Heart left ventricle (tissue), 16 donors: ENCODE measurements around the gene FOXN1. TPM values are rescaled to one million over a fixed set of nuclear protein-coding genes. Genes with fewer than 3 reads are reported as not detected.

Experiments used
- ATAC-seq, 4 donors: fragments of 200-7000 bp; cut with Tn5 transposase; one replicate each; pipeline ENCODE4 v1.9.1; 2020 to 2022; ENCODE audit warnings: moderate library complexity in 4 of 4, mild to moderate bottlenecking in 3 of 4, moderate number of reproducible peaks in 1 of 4
- DNase-seq, 5 donors: peaks; one replicate each; pipeline ENCODE4 v3.0.0-alpha.2; 2020
- H3K27ac ChIP-seq, 12 donors: fragments of 200-600 bp; sonication (generic) in 4 of 12; one replicate each; pipeline versions ENCODE4 v1.5.0 to v1.8.0; 2016 to 2022; ENCODE audit warnings: mild to moderate bottlenecking in 2 of 12
- H3K27me3 ChIP-seq, 9 donors: fragments of 200-600 bp; sonication (generic) in 2 of 9; one replicate each; pipeline versions ENCODE4 v1.5.1 to v1.8.0; 2016 to 2022; ENCODE audit warnings: mild to moderate bottlenecking in 3 of 9
- H3K36me3 ChIP-seq, 9 donors: fragments of 200-600 bp; sonication (generic) in 2 of 9; one replicate each; pipeline versions ENCODE4 v1.5.0 to v1.8.0; 2018 to 2022; ENCODE audit warnings: mild to moderate bottlenecking in 2 of 9
- H3K4me1 ChIP-seq, 12 donors: fragments of 200-600 bp; sonication (generic) in 4 of 12; one replicate each; pipeline versions ENCODE4 v1.5.0 to v1.8.0; 2016 to 2022; ENCODE audit warnings: mild to moderate bottlenecking in 3 of 12
- H3K4me3 ChIP-seq, 12 donors: fragments of 200-600 bp; sonication (generic) in 4 of 12; one replicate each; pipeline versions ENCODE4 v1.5.0 to v1.8.0; 2017 to 2022; ENCODE audit warnings: mild to moderate bottlenecking in 9 of 12, moderate library complexity in 4 of 12
- H3K9me3 ChIP-seq, 12 donors: fragments of 200-600 bp; sonication (generic) in 4 of 12; one replicate each; pipeline versions ENCODE4 v1.5.0 to v1.8.0; 2016 to 2022; ENCODE audit warnings: mild to moderate bottlenecking in 1 of 12
- POLR2A ChIP-seq, 2 donors: fragments of 450-650 bp; IDR thresholded peaks; one replicate each; pipeline ENCODE4 v1.6.1; 2017; ENCODE audit warnings: antibody characterized with exemption in 2 of 2, mild to moderate bottlenecking in 2 of 2, moderate library complexity in 2 of 2
- WGBS, 4 donors: extraction: QIAGEN DNeasy Blood & Tissue Kit in 2 of 4; methylation state at CpG; one replicate each; pipeline versions ENCODE4 v1.1.5 to v1.1.7; 2013 to 2018; 5-methylcytosine and 5-hydroxymethylcytosine counted together
- intact Hi-C, 10 donors: fragments of 100-400 bp; cut with DNase I; formaldehyde crosslinking; loops; one replicate each; pipeline versions ENCODE4 v1.11.1 to v1.14.2; 2022
- polyA plus RNA-seq, 2 donors: library from polyadenylated mRNA; stranded (reverse); fragments of 200-250 nt; gene quantifications; one replicate each; pipeline ENCODE4 v1.2.3, GENCODE V29; 2013
- total RNA-seq, 9 donors: library from RNA; depleted of rRNA in 2 of 9; stranded (reverse); fragments of >200 nt in 2 of 9; fragmentation: NEBNext Ultra II Directional in 3 of 9; extraction: Animal tissue kit (Norgen Biotek cat#: 25700) in 3 of 9; gene quantifications; one replicate each; pipeline versions ENCODE4 v1.1.0 to v1.2.4, GENCODE V29; 2016 to 2023
- TF ChIP-seq, protein P1 (sequence below), 12 donors: fragments of 200-600 bp; sonication (generic) in 4 of 12; IDR thresholded peaks; one replicate each; pipeline versions ENCODE4 v1.5.0 to v1.8.0; 2018 to 2022; ENCODE audit warnings: antibody characterized with exemption in 12 of 12, mild to moderate bottlenecking in 5 of 12
- donor health status: ischemic (EF 13 %, LVEDD 7.1; RV severe dilation, severe dysfunction).
- donor health status: healthy with polysubstance abuse.
- donor health status: DM: no; HTN: yes; CAD: no.
- donor health status: DM: no; HTN: no; CAD: no.
- donor health status: ischemic (EF 25% LVEDD 6.9; RV normal size, moderate dysfunction).
- donor health status: ischemic (EF 25% LVEDD 5.7; RV mildly dilated, moderate dysfunction).
- donor health status: healthy.
- donor health status: DM: yes; HTN: yes; CAD: no.
- donor health status: ischemic (EF 35%, LVEDD 5.7; RV mildly dilated, moderate dysfunction).
- donor health status: nonischemic (EF 11% LVEDD 7.7; RV severe dilation, severe dysfunction).
- donor health status: DM: yes; HTN: yes; CAD: no.
- donor health status: PGD.
- donor health status: ischemic (EF 29% LVEDD 5.4; RV normal size, mild dysfunction).
- donor health status: nonischemic (EF 23%, LVEDD 6.1; RV moderate dilation, normal function).

The FOXN1 gene
- total and polyA plus RNA-seq, 11 donors: not detected

DNA sequence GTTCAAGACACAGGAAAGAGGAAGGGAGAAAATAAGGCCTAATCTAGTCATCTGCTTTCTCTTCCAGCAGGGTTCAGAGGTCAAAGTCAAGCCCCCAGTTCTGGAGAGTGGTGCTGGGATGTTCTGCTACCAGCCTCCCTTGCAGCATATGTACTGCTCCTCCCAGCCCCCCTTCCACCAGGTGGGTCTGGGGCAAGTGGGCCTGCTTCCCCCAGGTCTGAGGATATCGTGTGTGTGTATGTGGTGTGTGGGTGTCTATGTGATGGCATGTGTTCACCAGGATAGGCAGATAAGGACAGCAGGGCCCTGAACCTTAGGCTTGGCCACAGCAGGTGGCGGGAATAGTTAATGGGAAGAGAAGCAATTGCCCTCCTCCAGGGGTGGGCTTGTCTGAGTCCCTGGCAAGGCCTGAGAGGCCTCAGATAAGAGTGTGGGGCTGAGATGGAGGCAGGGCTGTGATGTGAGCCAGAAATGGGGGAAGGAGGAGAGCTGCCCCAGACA lies 21.1 kb downstream of the FOXN1 start:
- WGBS, 4 donors: 91 to 100% (median 94%) methylated on average over 2 of the region's 2 CpGs
- Histone ChIP-seq H3K4me3 (no peak overlapping the region), H3K27me3 (peaks cover 0 to 6% (median 0%) of the 10 kb centered on the region in 9 donors), H3K4me1 (no peaks in the 10 kb centered on the region), H3K27ac (no peak overlapping the region), H3K9me3 (no peaks in the 10 kb centered on the region), H3K36me3 (no peaks in the 10 kb centered on the region)
- no peak for TF ChIP-seq POLR2A (IDR thresholded peaks at IDR 0.05)
- TF ChIP-seq, protein P1, sequence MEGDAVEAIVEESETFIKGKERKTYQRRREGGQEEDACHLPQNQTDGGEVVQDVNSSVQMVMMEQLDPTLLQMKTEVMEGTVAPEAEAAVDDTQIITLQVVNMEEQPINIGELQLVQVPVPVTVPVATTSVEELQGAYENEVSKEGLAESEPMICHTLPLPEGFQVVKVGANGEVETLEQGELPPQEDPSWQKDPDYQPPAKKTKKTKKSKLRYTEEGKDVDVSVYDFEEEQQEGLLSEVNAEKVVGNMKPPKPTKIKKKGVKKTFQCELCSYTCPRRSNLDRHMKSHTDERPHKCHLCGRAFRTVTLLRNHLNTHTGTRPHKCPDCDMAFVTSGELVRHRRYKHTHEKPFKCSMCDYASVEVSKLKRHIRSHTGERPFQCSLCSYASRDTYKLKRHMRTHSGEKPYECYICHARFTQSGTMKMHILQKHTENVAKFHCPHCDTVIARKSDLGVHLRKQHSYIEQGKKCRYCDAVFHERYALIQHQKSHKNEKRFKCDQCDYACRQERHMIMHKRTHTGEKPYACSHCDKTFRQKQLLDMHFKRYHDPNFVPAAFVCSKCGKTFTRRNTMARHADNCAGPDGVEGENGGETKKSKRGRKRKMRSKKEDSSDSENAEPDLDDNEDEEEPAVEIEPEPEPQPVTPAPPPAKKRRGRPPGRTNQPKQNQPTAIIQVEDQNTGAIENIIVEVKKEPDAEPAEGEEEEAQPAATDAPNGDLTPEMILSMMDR (IDR thresholded peaks at IDR 0.05): no peak
- intact Hi-C loops: no loop called here
- ATAC-seq (no peak), DNase-seq (no peak)

GRCh38 chr17:28527859-28528258 lies 21.7 kb downstream of the FOXN1 start:
- intact Hi-C loops: no loop called here
- no peak for TF ChIP-seq POLR2A (IDR thresholded peaks at IDR 0.05)
- TF ChIP-seq, protein P1 (IDR thresholded peaks at IDR 0.05): no peak
- Histone ChIP-seq H3K4me1 (no peaks in the 10 kb centered on the region), H3K36me3 (no peaks in the 10 kb centered on the region), H3K9me3 (no peaks in the 10 kb centered on the region), H3K27ac (no peak overlapping the region), H3K27me3 (peaks cover 0 to 6% (median 0%) of the 10 kb centered on the region in 9 donors), H3K4me3 (no peak overlapping the region)
- 90 to 97% (median 95%) methylated on average over 2 of the region's 2 CpGs for WGBS, 4 donors
- ATAC-seq: no peak
- DNase-seq: no peak

- intact Hi-C loops: no loop called here
- no peaks in the 10 kb centered on the region for H3K36me3 ChIP-seq
- 72 to 80% (median 74%) methylated on average over 9 of the region's 9 CpGs for WGBS, 4 donors
These were observed 22.3 kb downstream of the FOXN1 start for GRCh38 chr17:28528327-28529012.

GRCh38 chr17:28529013-28529400 lies 22.9 kb downstream of the FOXN1 start:
- Histone ChIP-seq H3K36me3 (no peaks in the 10 kb centered on the region), H3K4me1 (no peaks in the 10 kb centered on the region), H3K9me3 (no peaks in the 10 kb centered on the region), H3K27me3 (peaks cover 0 to 6% (median 0%) of the 10 kb centered on the region in 9 donors), H3K27ac (no peak overlapping the region), H3K4me3 (no peak overlapping the region)
- intact Hi-C loops: no loop called here
- WGBS, 4 donors: 84 to 90% (median 87%) methylated on average over 3 of the region's 3 CpGs
- no peak for ATAC-seq
- no peak for TF ChIP-seq POLR2A (IDR thresholded peaks at IDR 0.05)
- TF ChIP-seq, protein P1 (IDR thresholded peaks at IDR 0.05): no peak
- DNase-seq: no peak

More at GRCh38 chr17:28528327-28529012, 22.3 kb downstream of the FOXN1 start:
- H3K4me3 ChIP-seq: no peak overlapping the region
- H3K4me1 ChIP-seq: no peaks in the 10 kb centered on the region
- no peak for DNase-seq
- no peak for ATAC-seq
- TF ChIP-seq, protein P1 (IDR thresholded peaks at IDR 0.05): no peak
- no peak for TF ChIP-seq POLR2A (IDR thresholded peaks at IDR 0.05)
- H3K9me3 ChIP-seq: no peaks in the 10 kb centered on the region
- peaks cover 0 to 6% (median 0%) of the 10 kb centered on the region in 9 donors for H3K27me3 ChIP-seq
- no peak overlapping the region for H3K27ac ChIP-seq
